Smooth muscle cell (in vitro differentiated cells): Measurements from ENCODE around the gene RETREG1. TPM values are rescaled to one million over a fixed set of nuclear protein-coding genes. Genes with fewer than 3 reads are reported as not detected.

Source experiments
- DNase-seq: peaks from one replicate; lab custom pipeline; 2025; ENCODE audit not compliant: unreplicated experiment; lab: John Stamatoyannopoulos, UW
- H2AFZ ChIP-seq: fragments of 200-600 bp; sonication (generic); 2 replicates; pipeline ENCODE4 v1.6.0; 2016; ENCODE audit warnings: antibody characterized with exemption, low read depth, mild to moderate bottlenecking
- H3F3A ChIP-seq: fragments of 200-600 bp; sonication (generic); 2 replicates; pipeline ENCODE4 v1.6.0; 2017; ENCODE audit warnings: antibody characterized with exemption, low read depth
- H3K27ac ChIP-seq: fragments of 200-600 bp; sonication (generic); 2 replicates; pipeline ENCODE4 v1.5.1; 2016; ENCODE audit warnings: low read depth, mild to moderate bottlenecking
- H3K27me3 ChIP-seq: fragments of 200-600 bp; sonication (generic); 2 replicates; pipeline ENCODE4 v1.6.1; 2016; ENCODE audit warnings: low read depth, mild to moderate bottlenecking
- H3K36me3 ChIP-seq: fragments of 200-600 bp; sonication (generic); 2 replicates; pipeline ENCODE4 v1.5.1; 2016; ENCODE audit warnings: low read depth
- H3K4me1 ChIP-seq: fragments of 200-600 bp; sonication (generic); 2 replicates; pipeline ENCODE4 v1.5.1; 2016; ENCODE audit warnings: low read depth
- H3K4me2 ChIP-seq: fragments of 200-600 bp; sonication (generic); 2 replicates; pipeline ENCODE4 v1.6.0; 2016; ENCODE audit warnings: mild to moderate bottlenecking
- H3K4me3 ChIP-seq: fragments of 200-600 bp; sonication (generic); 2 replicates; pipeline ENCODE4 v1.5.1; 2016; ENCODE audit warnings: mild to moderate bottlenecking
- H3K79me2 ChIP-seq: fragments of 200-600 bp; sonication (generic); 2 replicates; pipeline ENCODE4 v1.6.0; 2016; ENCODE audit warnings: low read depth, mild to moderate bottlenecking
- H3K9ac ChIP-seq: fragments of 200-600 bp; sonication (generic); 2 replicates; pipeline ENCODE4 v1.6.0; 2016; ENCODE audit warnings: low read depth
- H3K9me3 ChIP-seq: fragments of 200-600 bp; sonication (generic); replicated peaks from 2 replicates; pipeline ENCODE4 v1.5.1; 2016; ENCODE audit warnings: low read depth
- H4K20me1 ChIP-seq: fragments of 200-600 bp; sonication (generic); 2 replicates; pipeline ENCODE4 v1.6.0; 2016; ENCODE audit warnings: low read depth
- WGBS: methylation state at CpG from one replicate; pipeline ENCODE4 v1.1.7; 2016; ENCODE audit warnings: low lambda C conversion rate; 5-methylcytosine and 5-hydroxymethylcytosine counted together
- polyA plus RNA-seq: library from polyadenylated mRNA; unstranded; fragments of >200 nt; fragmentation: Nextera tagmentation; extraction: Ambion mirVana; gene quantifications from 2 replicates; pipeline ENCODE4 v1.2.1, GENCODE V29; 2016
- total RNA-seq: library from RNA; depleted of rRNA; stranded (reverse); fragments of >200 nt; gene quantifications from 2 replicates; pipeline ENCODE4 v1.2.3, GENCODE V29; 2014
- TF ChIP-seq, protein P1 (sequence below): fragments of 200-600 bp; sonication (generic); IDR thresholded peaks from 2 replicates; pipeline ENCODE4 v1.5.1; 2017; ENCODE audit warnings: borderline replicate concordance, mild to moderate bottlenecking, antibody characterized with exemption; ENCODE audit not compliant: insufficient read depth, poor library complexity, severe bottlenecking

Gene RETREG1
- total and polyA plus RNA-seq, 2 experiments from 2014 or later: 0.19 to 4.4 TPM

GRCh38 chr5:16464664-16465543, 151.9 kb downstream of the RETREG1 start:
- H3K27me3 ChIP-seq: no peaks in the 10 kb centered on the region
- peak overlapping the region; percentile 91 for H2AFZ ChIP-seq
- no peaks in the 10 kb centered on the region for H3K36me3 ChIP-seq
- H3K79me2 ChIP-seq: peaks cover 54% of the 10 kb centered on the region
- peaks cover 46% of the 10 kb centered on the region for H4K20me1 ChIP-seq
- TF ChIP-seq, protein P1, sequence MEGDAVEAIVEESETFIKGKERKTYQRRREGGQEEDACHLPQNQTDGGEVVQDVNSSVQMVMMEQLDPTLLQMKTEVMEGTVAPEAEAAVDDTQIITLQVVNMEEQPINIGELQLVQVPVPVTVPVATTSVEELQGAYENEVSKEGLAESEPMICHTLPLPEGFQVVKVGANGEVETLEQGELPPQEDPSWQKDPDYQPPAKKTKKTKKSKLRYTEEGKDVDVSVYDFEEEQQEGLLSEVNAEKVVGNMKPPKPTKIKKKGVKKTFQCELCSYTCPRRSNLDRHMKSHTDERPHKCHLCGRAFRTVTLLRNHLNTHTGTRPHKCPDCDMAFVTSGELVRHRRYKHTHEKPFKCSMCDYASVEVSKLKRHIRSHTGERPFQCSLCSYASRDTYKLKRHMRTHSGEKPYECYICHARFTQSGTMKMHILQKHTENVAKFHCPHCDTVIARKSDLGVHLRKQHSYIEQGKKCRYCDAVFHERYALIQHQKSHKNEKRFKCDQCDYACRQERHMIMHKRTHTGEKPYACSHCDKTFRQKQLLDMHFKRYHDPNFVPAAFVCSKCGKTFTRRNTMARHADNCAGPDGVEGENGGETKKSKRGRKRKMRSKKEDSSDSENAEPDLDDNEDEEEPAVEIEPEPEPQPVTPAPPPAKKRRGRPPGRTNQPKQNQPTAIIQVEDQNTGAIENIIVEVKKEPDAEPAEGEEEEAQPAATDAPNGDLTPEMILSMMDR: no peak
- H3F3A ChIP-seq: peaks cover 24% of the 10 kb centered on the region
- WGBS: 9% methylated on average over 40 of the region's 40 CpGs
- no peak for DNase-seq
- H3K9ac ChIP-seq: peak overlapping the region; percentile 89
- H3K4me1 ChIP-seq: peaks cover 26% of the 10 kb centered on the region
- H3K4me3 ChIP-seq: peak overlapping the region; percentile 80
- H3K9me3 ChIP-seq: no peaks in the 10 kb centered on the region
- peak overlapping the region; percentile 95 for H3K4me2 ChIP-seq
- peak overlapping the region; percentile 83 for H3K27ac ChIP-seq

DNA sequence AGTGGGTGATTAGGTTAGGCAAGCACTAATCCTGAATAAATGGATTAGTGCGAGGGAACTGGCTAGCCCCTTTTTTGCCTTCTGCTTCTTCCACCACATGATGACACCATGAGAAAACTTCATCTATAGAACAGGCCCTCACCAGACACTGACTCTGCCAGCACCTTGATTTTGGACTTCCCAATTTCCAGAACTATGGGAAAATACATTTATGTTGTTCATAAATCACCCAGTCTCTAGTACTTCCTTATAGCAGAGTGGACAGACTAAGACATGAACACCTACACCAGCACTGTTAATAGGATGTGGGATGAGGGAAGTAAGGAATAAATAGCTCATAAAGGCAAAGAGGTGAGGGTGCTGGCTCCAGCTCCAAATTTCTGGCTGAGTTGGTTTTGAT, 152.6 kb downstream of the RETREG1 start:
- Histone ChIP-seq H3K27ac (peak overlapping the region; percentile 14), H3K36me3 (no peaks in the 10 kb centered on the region), H3K9ac (peak overlapping the region; percentile 89), H3K4me2 (peak overlapping the region; percentile 95), H4K20me1 (peaks cover 53% of the 10 kb centered on the region), H3K4me3 (peak overlapping the region; percentile 80), H3F3A (peaks cover 24% of the 10 kb centered on the region), H3K79me2 (peaks cover 57% of the 10 kb centered on the region), H2AFZ (no peak overlapping the region), H3K4me1 (peaks cover 26% of the 10 kb centered on the region), H3K27me3 (no peaks in the 10 kb centered on the region), H3K9me3 (no peaks in the 10 kb centered on the region)
- no peak for DNase-seq
- TF ChIP-seq, protein P1: no peak
- WGBS: 79% methylated on average over 1 of the region's 1 CpG

GRCh38 chr5:16461782-16462181, 155.0 kb downstream of the RETREG1 start:
- H3K27ac ChIP-seq: peak overlapping the region; percentile 59
- no peaks in the 10 kb centered on the region for H3K9me3 ChIP-seq
- peaks cover 17% of the 10 kb centered on the region for H3K4me1 ChIP-seq
- no peaks in the 10 kb centered on the region for H3K36me3 ChIP-seq
- H3K9ac ChIP-seq: no peak overlapping the region
- H3F3A ChIP-seq: peaks cover 14% of the 10 kb centered on the region
- peak overlapping the region; percentile 74 for H3K4me2 ChIP-seq
- H3K27me3 ChIP-seq: no peaks in the 10 kb centered on the region
- H2AFZ ChIP-seq: no peak overlapping the region
- H4K20me1 ChIP-seq: peaks cover 77% of the 10 kb centered on the region
- H3K4me3 ChIP-seq: no peak overlapping the region
- 0% methylated on average over 1 of the region's 1 CpG for WGBS
- no peak for DNase-seq
- TF ChIP-seq, protein P1: no peak
- H3K79me2 ChIP-seq: peaks cover 53% of the 10 kb centered on the region
